Amniotic stem cell (primary cell): ENCODE data around the gene GRPR.
"Not testable (repeated sequence)": the region's sequence is repeated elsewhere in the genome, so short reads cannot be mapped to it uniquely, and the experiment has no call there.

Source experiments
- DNase-seq: peaks from one replicate; lab custom pipeline; 2025; lab: John Stamatoyannopoulos, UW

GRPR gene

GRCh38 chrX:16177260-16177659 lies 53.9 kb downstream of the GRPR start:
- DNase-seq: no peak

- not testable (repeated sequence) for DNase-seq
These were observed 60.5 kb downstream of the GRPR start for GRCh38 chrX:16183843-16184242.

GRCh38 chrX:16185725-16186136 lies 62.4 kb downstream of the GRPR start:
- peak; percentile 22 for DNase-seq

GRCh38 chrX:16186380-16187007 lies 63.1 kb downstream of the GRPR start:
- DNase-seq: no peak

- DNase-seq: no peak
These were observed 63.8 kb downstream of the GRPR start for GRCh38 chrX:16187024-16187760.

GRCh38 chrX:16188687-16189086 lies 65.3 kb downstream of the GRPR start:
- no peak for DNase-seq

GRCh38 chrX:16191605-16192004 lies 68.2 kb downstream of the GRPR start:
- DNase-seq: no peak

- no peak for DNase-seq
These were observed 73.5 kb downstream of the GRPR start for GRCh38 chrX:16196829-16197228.

GRCh38 chrX:16199343-16199742 lies 76.0 kb downstream of the GRPR start:
- DNase-seq: no peak

- no peak for DNase-seq
These were observed 79.6 kb downstream of the GRPR start for GRCh38 chrX:16202943-16203342.
